Measurements from ENCODE around the gene YES1. TPM values are rescaled to one million over a fixed set of nuclear protein-coding genes. Genes with fewer than 3 reads are reported as not detected.
"Not testable (repeated sequence)": the region's sequence is repeated elsewhere in the genome, so short reads cannot be mapped to it uniquely, and the experiment has no call there.

The YES1 gene
- total RNA-seq, 6 experiments from 2014 or later: 30.6 to 57.8 (median 46.5) TPM

- Mint-ChIP-seq H3K4me3 (no peak overlapping the region), H3K36me3 (ENCODE audit: low read depth) (peaks cover 4% of the 10 kb centered on the region; the same call in 1 of the 2 replicates), H3K4me1 (ENCODE audit: low read depth) (no peaks in the 10 kb centered on the region), H3K27ac (no peak overlapping the region), H3K9me3 (no peaks in the 10 kb centered on the region), H3K27me3 (ENCODE audit: insufficient read depth) (no peaks in the 10 kb centered on the region)
- DNase-seq: no peak
- no peak for TF ChIP-seq CTCF (IDR thresholded peaks at IDR 0.05)
These were observed 12.1 kb downstream of the YES1 start for GRCh38 chr18:799943-800342.

- H3K27me3 Mint-ChIP-seq (ENCODE audit: insufficient read depth); H3K4me1 Mint-ChIP-seq (ENCODE audit: low read depth); H3K27ac Mint-ChIP-seq; H3K4me3 Mint-ChIP-seq; H3K36me3 Mint-ChIP-seq (ENCODE audit: low read depth); DNase-seq; H3K9me3 Mint-ChIP-seq: not testable (repeated sequence)
These were observed 16.7 kb downstream of the YES1 start for GRCh38 chr18:795383-795782.

GRCh38 chr18:789397-789796, 22.6 kb downstream of the YES1 start:
- Mint-ChIP-seq H3K4me1 (ENCODE audit: low read depth) (peaks cover 17% of the 10 kb centered on the region), H3K36me3 (ENCODE audit: low read depth) (peaks cover 5% of the 10 kb centered on the region; the same call in 1 of the 2 replicates), H3K27ac (no peak overlapping the region), H3K4me3 (no peak overlapping the region), H3K27me3 (ENCODE audit: insufficient read depth) (no peaks in the 10 kb centered on the region), H3K9me3 (no peaks in the 10 kb centered on the region)
- DNase-seq: no peak
- TF ChIP-seq CTCF (IDR thresholded peaks at IDR 0.05): no peak

- Mint-ChIP-seq H3K4me3 (no peak overlapping the region), H3K4me1 (ENCODE audit: low read depth) (peaks cover 17% of the 10 kb centered on the region), H3K9me3 (no peaks in the 10 kb centered on the region), H3K27me3 (ENCODE audit: insufficient read depth) (no peaks in the 10 kb centered on the region), H3K36me3 (ENCODE audit: low read depth) (no peaks in the 10 kb centered on the region), H3K27ac (no peak overlapping the region)
- no peak for DNase-seq
- TF ChIP-seq CTCF (IDR thresholded peaks at IDR 0.05): no peak
These were observed 26.8 kb downstream of the YES1 start for GRCh38 chr18:785242-785641.

GRCh38 chr18:784470-785172, 27.4 kb downstream of the YES1 start:
- Mint-ChIP-seq H3K9me3 (no peaks in the 10 kb centered on the region), H3K27ac (no peak overlapping the region), H3K4me1 (ENCODE audit: low read depth) (peaks cover 17% of the 10 kb centered on the region), H3K27me3 (ENCODE audit: insufficient read depth) (no peaks in the 10 kb centered on the region), H3K4me3 (no peak overlapping the region), H3K36me3 (ENCODE audit: low read depth) (no peaks in the 10 kb centered on the region)
- TF ChIP-seq CTCF (IDR thresholded peaks at IDR 0.05): no peak
- DNase-seq: no peak

GRCh38 chr18:778194-778927, 33.7 kb downstream of the YES1 start:
- Mint-ChIP-seq H3K4me3 (no peak overlapping the region), H3K27me3 (ENCODE audit: insufficient read depth) (no peaks in the 10 kb centered on the region), H3K4me1 (ENCODE audit: low read depth) (peaks cover 9% of the 10 kb centered on the region), H3K27ac (no peak overlapping the region), H3K9me3 (no peaks in the 10 kb centered on the region), H3K36me3 (ENCODE audit: low read depth) (peaks cover 5% of the 10 kb centered on the region; the same call in 1 of the 2 replicates)
- no peak for TF ChIP-seq CTCF (IDR thresholded peaks at IDR 0.05)
- no peak for DNase-seq
